IMR-90 (cell line): Measurements from ENCODE around the gene MRPS26.

ENCODE experiments used
- BHLHE40 ChIP-seq: fragments of 150-350 bp; IDR thresholded peaks from 2 replicates; pipeline ENCODE4 v1.6.1; 2016; ENCODE audit warnings: mild to moderate bottlenecking, low read depth, low read length
- CEBPB ChIP-seq: IDR thresholded peaks from 2 replicates; pipeline ENCODE4 v1.6.1; 2012; ENCODE audit warnings: low read depth, low read length, improper control_type of control experiment
- FOS ChIP-seq: fragments of 150-350 bp; IDR thresholded peaks from 2 replicates; pipeline ENCODE4 v1.6.1; 2016; ENCODE audit warnings: low read depth, low read length
- MXI1 ChIP-seq: IDR thresholded peaks from 2 replicates; pipeline ENCODE4 v1.6.1; 2012; ENCODE audit warnings: low read depth, mild to moderate bottlenecking, low read length, moderate library complexity, borderline replicate concordance
- NFE2L2 ChIP-seq: fragments of 150-350 bp; IDR thresholded peaks from 2 replicates; pipeline ENCODE4 v1.6.1; 2016; ENCODE audit warnings: low read depth, mild to moderate bottlenecking, low read length
- POLR2A ChIP-seq: IDR thresholded peaks from 2 replicates; pipeline ENCODE4 v1.6.1; 2012; ENCODE audit warnings: mild to moderate bottlenecking, low read depth, low read length
- RAD21 ChIP-seq: IDR thresholded peaks from 2 replicates; pipeline ENCODE4 v1.6.1; 2012; ENCODE audit warnings: low read length, improper control_type of control experiment
- RCOR1 ChIP-seq: IDR thresholded peaks from 2 replicates; pipeline ENCODE4 v1.6.1; 2012; ENCODE audit warnings: mild to moderate bottlenecking, low read length, improper control_type of control experiment; ENCODE audit not compliant: insufficient replicate concordance
- USF2 ChIP-seq: fragments of 150-350 bp; IDR thresholded peaks from 2 replicates; pipeline ENCODE4 v1.6.1; 2017; ENCODE audit warnings: mild to moderate bottlenecking, antibody characterized with exemption, low read length, low read depth
- TF ChIP-seq, protein P1 (sequence below): conservative IDR thresholded peaks from 2 replicates; pipeline ENCODE4 v1.5.1; 2012; ENCODE audit warnings: mild to moderate bottlenecking, low read depth, low read length, improper control_type of control experiment

DNA sequence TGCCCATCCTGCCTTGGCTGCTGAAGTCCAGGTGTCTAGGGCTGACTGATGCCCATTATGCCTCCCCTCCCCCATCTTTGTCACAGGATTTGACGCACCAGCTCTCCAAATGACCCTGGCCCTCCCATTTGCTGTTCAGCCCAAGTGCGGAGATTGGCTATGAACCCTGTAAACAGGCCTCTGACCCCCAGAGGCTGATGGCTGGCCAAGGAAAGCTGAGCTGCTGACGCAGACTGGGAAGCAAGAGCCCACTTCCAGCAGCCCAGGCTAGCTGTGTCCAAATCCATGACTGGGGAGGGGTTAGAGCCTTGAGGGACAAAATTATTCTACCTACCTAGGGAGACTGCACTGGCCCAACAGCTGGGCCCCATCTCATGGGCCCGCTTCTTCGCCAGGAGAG is 3.2 kb upstream of the MRPS26 start:
- TF ChIP-seq, protein P1, sequence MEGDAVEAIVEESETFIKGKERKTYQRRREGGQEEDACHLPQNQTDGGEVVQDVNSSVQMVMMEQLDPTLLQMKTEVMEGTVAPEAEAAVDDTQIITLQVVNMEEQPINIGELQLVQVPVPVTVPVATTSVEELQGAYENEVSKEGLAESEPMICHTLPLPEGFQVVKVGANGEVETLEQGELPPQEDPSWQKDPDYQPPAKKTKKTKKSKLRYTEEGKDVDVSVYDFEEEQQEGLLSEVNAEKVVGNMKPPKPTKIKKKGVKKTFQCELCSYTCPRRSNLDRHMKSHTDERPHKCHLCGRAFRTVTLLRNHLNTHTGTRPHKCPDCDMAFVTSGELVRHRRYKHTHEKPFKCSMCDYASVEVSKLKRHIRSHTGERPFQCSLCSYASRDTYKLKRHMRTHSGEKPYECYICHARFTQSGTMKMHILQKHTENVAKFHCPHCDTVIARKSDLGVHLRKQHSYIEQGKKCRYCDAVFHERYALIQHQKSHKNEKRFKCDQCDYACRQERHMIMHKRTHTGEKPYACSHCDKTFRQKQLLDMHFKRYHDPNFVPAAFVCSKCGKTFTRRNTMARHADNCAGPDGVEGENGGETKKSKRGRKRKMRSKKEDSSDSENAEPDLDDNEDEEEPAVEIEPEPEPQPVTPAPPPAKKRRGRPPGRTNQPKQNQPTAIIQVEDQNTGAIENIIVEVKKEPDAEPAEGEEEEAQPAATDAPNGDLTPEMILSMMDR = no peak
- TF ChIP-seq POLR2A (no peak), BHLHE40 (no peak), RCOR1 (no peak), USF2 (no peak), RAD21 (no peak), MXI1 (no peak), CEBPB (no peak), FOS (no peak), NFE2L2 (no peak)
